Measurements from ENCODE around the gene NUP42. TPM values are rescaled to one million over a fixed set of nuclear protein-coding genes. Genes with fewer than 3 reads are reported as not detected.

NUP42 gene
- total RNA-seq (2021; fragmentation: NEBNext Ultra II Directional; extraction: Animal tissue kit (Norgen Biotek cat#: 25700)), result 10 to 100 TPM; 13.5 to 19.9 (median 19.1) TPM
- long read RNA-seq, transcript NUPL2-201 (7 exons, 1,795 nt), result major isoform, 19 of 25 reads
- long read RNA-seq, partial matches to known transcripts, result 1 of 25 reads
- long read RNA-seq, other reads (novel, unspliced or antisense), result 3 of 25 reads

- H3K36me3 Mint-ChIP-seq (ENCODE audit: low read depth), result peaks cover 12% of the 10 kb centered on the region
- H3K27ac Mint-ChIP-seq, result peak within 1 kb of the TSS; percentile 99
- peak within 1 kb of the TSS; percentile 97 for H3K4me3 Mint-ChIP-seq
- peak; percentile 99 for DNase-seq
- peaks cover 42% of the 10 kb centered on the region for H3K4me1 Mint-ChIP-seq (ENCODE audit: low read depth)
- peaks cover 5% of the 10 kb centered on the region; the same call in 1 of the 2 replicates for H3K27me3 Mint-ChIP-seq (ENCODE audit: insufficient read depth)
- no peaks in the 10 kb centered on the region; the same call in 1 of the 2 replicates for H3K9me3 Mint-ChIP-seq
- TF ChIP-seq CTCF (IDR thresholded peaks at IDR 0.05), result no peak
Observed at GRCh38 chr7:23181684-23182553, at the start of gene NUP42. Gene NUP42 (plus strand): TSS chr7:23182048. CDS start chr7:23182086, 38 bp downstream.

- Mint-ChIP-seq H3K4me1 (ENCODE audit: low read depth) (peaks cover 9% of the 10 kb centered on the region), H3K27me3 (ENCODE audit: insufficient read depth) (no peaks in the 10 kb centered on the region), H3K36me3 (ENCODE audit: low read depth) (peaks cover 13% of the 10 kb centered on the region), H3K27ac (no peak overlapping the region), H3K9me3 (no peaks in the 10 kb centered on the region), H3K4me3 (no peak overlapping the region)
- no peak for TF ChIP-seq CTCF (IDR thresholded peaks at IDR 0.05)
- DNase-seq, result no peak
Observed at GRCh38 chr7:23133797-23134196, 48.1 kb upstream of the NUP42 start.

- H3K4me3 Mint-ChIP-seq, result no peak overlapping the region
- H3K36me3 Mint-ChIP-seq (ENCODE audit: low read depth), result peaks cover 15% of the 10 kb centered on the region
- no peaks in the 10 kb centered on the region for H3K27me3 Mint-ChIP-seq (ENCODE audit: insufficient read depth)
- no peaks in the 10 kb centered on the region for H3K9me3 Mint-ChIP-seq
- H3K4me1 Mint-ChIP-seq (ENCODE audit: low read depth), result peaks cover 9% of the 10 kb centered on the region
- no peak overlapping the region for H3K27ac Mint-ChIP-seq
- no peak for TF ChIP-seq CTCF (IDR thresholded peaks at IDR 0.05)
- no peak for DNase-seq
Observed at GRCh38 chr7:23135755-23136154, 46.1 kb upstream of the NUP42 start.

GRCh38 chr7:23136216-23136615 lies 45.6 kb upstream of the NUP42 start:
- Mint-ChIP-seq H3K9me3 (no peaks in the 10 kb centered on the region), H3K27ac (0 out of 2 replicates have a peak overlapping the region, but pooled peaks have one; percentile 29), H3K27me3 (ENCODE audit: insufficient read depth) (no peaks in the 10 kb centered on the region), H3K4me3 (no peak overlapping the region), H3K4me1 (ENCODE audit: low read depth) (peaks cover 9% of the 10 kb centered on the region), H3K36me3 (ENCODE audit: low read depth) (peaks cover 19% of the 10 kb centered on the region)
- no peak for DNase-seq
- TF ChIP-seq CTCF (IDR thresholded peaks at IDR 0.05), result no peak

- peaks cover 8% of the 10 kb centered on the region; the same call in 1 of the 2 replicates for H3K36me3 Mint-ChIP-seq (ENCODE audit: low read depth)
- no peak overlapping the region for H3K4me3 Mint-ChIP-seq
- H3K27me3 Mint-ChIP-seq (ENCODE audit: insufficient read depth), result no peaks in the 10 kb centered on the region
- H3K9me3 Mint-ChIP-seq, result no peaks in the 10 kb centered on the region
- H3K27ac Mint-ChIP-seq, result no peak overlapping the region
- no peak for TF ChIP-seq CTCF (IDR thresholded peaks at IDR 0.05)
- no peak for DNase-seq
- H3K4me1 Mint-ChIP-seq (ENCODE audit: low read depth), result no peaks in the 10 kb centered on the region
Observed at GRCh38 chr7:23157679-23158078, 24.2 kb upstream of the NUP42 start.
